HG03045 (cell line): ENCODE measurements around the gene HAND2.

Experiments used
- ATAC-seq: cut with Tn5 transposase; IDR thresholded peaks from one replicate; pipeline ENCODE4 v1.9.1; 2021; ENCODE audit warnings: mild to moderate bottlenecking, moderate library complexity; ENCODE audit not compliant: unreplicated experiment

Gene HAND2

GRCh38 chr4:173521467-173522159, 8.4 kb downstream of the HAND2 start:
- ATAC-seq = no peak

GRCh38 chr4:173520921-173521466, 9.0 kb downstream of the HAND2 start:
- no peak for ATAC-seq

GRCh38 chr4:173519111-173520101, 10.6 kb downstream of the HAND2 start:
- ATAC-seq = no peak

- no peak for ATAC-seq
Measured at GRCh38 chr4:173518425-173519102, 11.5 kb downstream of the HAND2 start.

GRCh38 chr4:173517781-173518424, 12.1 kb downstream of the HAND2 start:
- no peak for ATAC-seq

GRCh38 chr4:173516621-173517524, 13.2 kb downstream of the HAND2 start:
- ATAC-seq = no peak

- ATAC-seq = no peak
Measured at GRCh38 chr4:173515458-173515857, 14.6 kb downstream of the HAND2 start.

- ATAC-seq = no peak
Measured at GRCh38 chr4:173514641-173515217, 15.3 kb downstream of the HAND2 start.

- ATAC-seq = no peak
Measured at GRCh38 chr4:173513651-173514050, 16.4 kb downstream of the HAND2 start.

GRCh38 chr4:173511787-173512361, 18.2 kb downstream of the HAND2 start:
- ATAC-seq = no peak

- peak; percentile 30 for ATAC-seq
Measured at GRCh38 chr4:173509036-173510001, 20.7 kb downstream of the HAND2 start.

GRCh38 chr4:173508386-173509035, 21.5 kb downstream of the HAND2 start:
- no peak for ATAC-seq

- ATAC-seq = no peak
Measured at GRCh38 chr4:173507471-173508385, 22.3 kb downstream of the HAND2 start.

- no peak for ATAC-seq
Measured at GRCh38 chr4:173506597-173507211, 23.3 kb downstream of the HAND2 start.

GRCh38 chr4:173505924-173506518, 24.0 kb downstream of the HAND2 start:
- ATAC-seq = peak; percentile 67
